ENCODE data around the gene WDR70.

Gene WDR70

GRCh38 chr5:37768371-37768770 lies 389.3 kb downstream of the WDR70 start:
- no peak for TF ChIP-seq CTCF (conservative IDR thresholded peaks at IDR 0.05; ENCODE audit: low read depth, low read length)
- DNase-seq (ENCODE audit: low read depth), result no peak
- H3K4me3 ChIP-seq (ENCODE audit: low read depth, low read length), result no peak overlapping the region

GRCh38 chr5:37769108-37769507 lies 390.0 kb downstream of the WDR70 start:
- no peak for TF ChIP-seq CTCF (conservative IDR thresholded peaks at IDR 0.05; ENCODE audit: low read depth, low read length)
- DNase-seq (ENCODE audit: low read depth), result no peak
- H3K4me3 ChIP-seq (ENCODE audit: low read depth, low read length), result no peak overlapping the region

- no peak for TF ChIP-seq CTCF (conservative IDR thresholded peaks at IDR 0.05; ENCODE audit: low read depth, low read length)
- no peak for DNase-seq (ENCODE audit: low read depth)
- no peak overlapping the region for H3K4me3 ChIP-seq (ENCODE audit: low read depth, low read length)
Measured at GRCh38 chr5:37769840-37770239, 390.7 kb downstream of the WDR70 start.

GRCh38 chr5:37770786-37771185 lies 391.7 kb downstream of the WDR70 start:
- no peak overlapping the region for H3K4me3 ChIP-seq (ENCODE audit: low read depth, low read length)
- no peak for TF ChIP-seq CTCF (conservative IDR thresholded peaks at IDR 0.05; ENCODE audit: low read depth, low read length)
- no peak for DNase-seq (ENCODE audit: low read depth)

DNA sequence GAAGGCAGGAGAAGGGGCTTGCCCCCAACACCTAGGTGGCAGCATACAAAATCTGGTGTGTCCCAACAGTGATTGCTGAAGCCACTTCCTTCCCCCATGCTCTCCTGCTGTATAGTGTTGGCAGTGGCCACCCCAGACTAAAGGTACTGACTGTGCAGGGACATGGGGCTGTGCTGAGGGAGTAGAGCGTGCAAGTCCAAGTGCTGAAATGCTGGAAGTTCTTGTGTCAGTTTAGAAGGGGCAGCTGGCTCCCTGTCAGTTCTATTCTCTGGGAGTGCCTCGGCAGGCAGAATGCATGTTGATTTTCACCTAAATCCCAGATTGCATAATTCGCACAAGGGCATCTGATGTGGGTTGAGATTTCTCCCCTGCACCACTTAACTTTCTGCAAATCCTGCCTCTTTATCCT lies 392.1 kb downstream of the WDR70 start:
- no peak for TF ChIP-seq CTCF (conservative IDR thresholded peaks at IDR 0.05; ENCODE audit: low read depth, low read length)
- no peak overlapping the region for H3K4me3 ChIP-seq (ENCODE audit: low read depth, low read length)
- peak; percentile 43 for DNase-seq (ENCODE audit: low read depth)

DNA sequence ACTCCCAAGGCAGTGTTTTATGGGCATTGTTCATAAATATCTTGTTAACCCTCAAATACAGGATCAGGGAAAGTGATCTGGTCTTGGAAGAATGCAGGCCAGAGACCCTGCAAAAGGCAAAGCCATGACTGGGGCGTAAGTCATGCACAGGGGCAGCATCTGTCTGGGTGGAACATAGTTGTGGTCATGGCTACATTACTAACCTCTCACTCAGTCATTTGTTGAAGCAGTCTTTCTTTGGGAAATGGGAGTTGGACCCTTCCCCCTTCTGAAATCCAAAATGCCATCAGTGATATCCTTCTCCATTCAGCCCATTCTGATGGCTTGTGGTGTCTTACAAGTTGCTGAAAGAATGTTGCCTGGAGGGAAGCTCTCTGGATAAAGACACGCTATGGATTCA lies 392.6 kb downstream of the WDR70 start:
- TF ChIP-seq CTCF (conservative IDR thresholded peaks at IDR 0.05; ENCODE audit: low read depth, low read length), result no peak
- H3K4me3 ChIP-seq (ENCODE audit: low read depth, low read length), result no peak overlapping the region
- DNase-seq (ENCODE audit: low read depth), result peak; percentile 90

GRCh38 chr5:37772255-37772654 lies 393.1 kb downstream of the WDR70 start:
- TF ChIP-seq CTCF (conservative IDR thresholded peaks at IDR 0.05; ENCODE audit: low read depth, low read length), result no peak
- DNase-seq (ENCODE audit: low read depth), result no peak
- H3K4me3 ChIP-seq (ENCODE audit: low read depth, low read length), result no peak overlapping the region
